Measurements from ENCODE around the gene PDP2.

DNA sequence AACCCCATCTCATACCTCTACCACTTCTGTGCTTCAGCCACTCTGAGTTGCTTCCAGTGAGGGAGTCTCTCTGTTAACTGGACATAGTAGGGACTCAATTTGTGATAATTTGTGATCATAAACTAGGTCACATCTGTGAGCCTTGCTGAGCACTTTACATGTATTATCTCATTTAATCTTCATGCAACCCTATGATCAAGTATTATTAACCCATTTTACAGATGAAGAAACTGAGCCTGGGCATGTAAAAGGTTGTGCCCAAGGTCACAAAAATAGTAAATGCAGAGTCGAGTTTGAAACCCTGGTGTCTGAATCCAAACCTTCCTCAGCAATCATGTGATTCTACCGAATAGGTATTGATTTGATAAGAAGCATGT lies 18.6 kb downstream of the PDP2 start:
- TF ChIP-seq, protein P1, sequence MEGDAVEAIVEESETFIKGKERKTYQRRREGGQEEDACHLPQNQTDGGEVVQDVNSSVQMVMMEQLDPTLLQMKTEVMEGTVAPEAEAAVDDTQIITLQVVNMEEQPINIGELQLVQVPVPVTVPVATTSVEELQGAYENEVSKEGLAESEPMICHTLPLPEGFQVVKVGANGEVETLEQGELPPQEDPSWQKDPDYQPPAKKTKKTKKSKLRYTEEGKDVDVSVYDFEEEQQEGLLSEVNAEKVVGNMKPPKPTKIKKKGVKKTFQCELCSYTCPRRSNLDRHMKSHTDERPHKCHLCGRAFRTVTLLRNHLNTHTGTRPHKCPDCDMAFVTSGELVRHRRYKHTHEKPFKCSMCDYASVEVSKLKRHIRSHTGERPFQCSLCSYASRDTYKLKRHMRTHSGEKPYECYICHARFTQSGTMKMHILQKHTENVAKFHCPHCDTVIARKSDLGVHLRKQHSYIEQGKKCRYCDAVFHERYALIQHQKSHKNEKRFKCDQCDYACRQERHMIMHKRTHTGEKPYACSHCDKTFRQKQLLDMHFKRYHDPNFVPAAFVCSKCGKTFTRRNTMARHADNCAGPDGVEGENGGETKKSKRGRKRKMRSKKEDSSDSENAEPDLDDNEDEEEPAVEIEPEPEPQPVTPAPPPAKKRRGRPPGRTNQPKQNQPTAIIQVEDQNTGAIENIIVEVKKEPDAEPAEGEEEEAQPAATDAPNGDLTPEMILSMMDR (IDR thresholded peaks at IDR 0.05; ENCODE audit: low read length), result no peak
- TF ChIP-seq EZH2 (IDR thresholded peaks at IDR 0.05; ENCODE audit: borderline replicate concordance, low read length), result no peak

Measured in OCI-LY1 (cell line).